Cerebellar cortex (tissue), 1 donor: Measurements from ENCODE around the gene PCYT1A.
A peak's percentile ranks its signal among the peaks of the same experiment; 100 is the strongest.
"Not testable (repeated sequence)": the region's sequence is repeated elsewhere in the genome, so short reads cannot be mapped to it uniquely, and the experiment has no call there.

Source experiments
- DNase-seq: peaks from one replicate; pipeline ENCODE4 v3.0.0-alpha.2; 2015; ENCODE audit warnings: low spot score

Gene PCYT1A

DNA sequence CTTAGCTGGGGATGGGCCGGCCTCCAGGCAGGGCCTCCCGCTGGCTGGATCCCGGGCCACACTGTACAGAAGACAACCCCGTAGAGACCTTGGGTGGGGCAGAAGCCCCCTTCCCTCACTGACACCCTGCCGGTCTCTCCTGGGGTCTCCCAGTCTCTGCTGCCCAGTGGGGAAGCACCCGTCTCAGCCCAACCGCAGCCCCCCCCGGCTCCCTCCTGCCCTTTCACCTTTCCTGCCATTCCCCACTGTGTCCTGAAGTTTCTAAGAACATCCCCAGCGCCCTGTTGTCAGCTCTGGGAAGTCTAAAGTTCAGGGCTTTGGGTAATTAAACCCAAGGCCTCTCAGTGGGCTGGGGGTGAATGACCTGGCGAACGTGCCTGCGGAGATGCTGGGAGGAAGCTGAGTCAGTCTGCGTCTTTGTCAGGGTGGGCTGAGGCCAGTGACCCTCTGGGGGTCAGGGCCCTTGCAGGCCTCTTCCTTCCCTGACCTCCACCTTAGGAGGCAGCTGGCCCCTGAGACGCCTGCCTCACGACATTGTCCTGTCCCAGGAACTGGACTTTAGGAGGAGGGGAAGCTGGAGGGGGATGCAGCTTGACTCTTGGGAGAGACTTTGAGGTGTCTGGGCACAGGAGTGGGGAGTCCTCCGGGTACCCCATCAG lies 72.6 kb downstream of the PCYT1A start:
- DNase-seq, result no peak

DNA sequence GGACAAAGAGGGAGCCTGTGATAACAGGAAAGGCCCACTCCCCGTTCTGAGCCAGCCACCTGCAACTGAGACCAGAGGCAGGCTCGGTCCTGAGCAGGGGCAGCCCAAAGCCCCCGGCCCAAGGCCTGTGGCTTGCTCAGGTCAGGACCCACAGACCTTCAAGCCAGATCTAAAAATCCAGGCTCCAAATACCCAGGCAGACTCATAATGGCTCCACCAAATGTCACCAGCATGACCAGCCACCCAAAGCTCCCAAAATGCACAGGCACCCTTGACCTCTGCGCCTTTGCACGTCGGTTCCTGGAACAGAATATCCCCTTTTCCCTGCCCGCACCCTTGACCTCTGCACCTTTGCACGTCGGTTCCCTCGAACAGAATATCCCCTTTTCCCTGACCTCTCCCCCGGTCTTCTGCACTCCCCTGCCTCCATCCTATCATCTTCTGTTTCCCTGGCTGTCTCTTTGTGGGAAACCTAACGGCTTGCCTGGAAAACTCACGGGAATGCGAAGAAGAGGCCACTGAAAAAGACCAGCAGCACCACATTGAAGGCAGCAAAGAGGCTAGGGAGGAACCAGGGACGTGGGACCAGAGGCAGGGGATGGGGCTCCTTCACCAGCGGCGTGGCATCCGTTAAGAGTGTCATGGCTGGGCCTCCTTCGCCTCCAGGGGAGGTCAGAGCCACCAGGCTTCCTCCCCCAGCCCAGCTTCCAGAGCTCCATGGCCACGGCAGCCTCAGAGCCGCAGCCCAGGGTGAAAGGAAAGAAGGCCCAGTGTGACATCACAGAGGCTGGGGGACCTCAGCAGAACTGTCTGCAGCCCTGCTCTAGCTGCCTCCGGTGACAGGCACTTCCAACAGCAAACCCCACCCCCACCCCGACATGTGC lies 76.6 kb downstream of the PCYT1A start, which contains the start of gene ZDHHC19:
TSS of gene ZDHHC19 (minus strand) at position 728 of the 884 bp plus-strand sequence. CDS start at position 643, 85 bp downstream.
- DNase-seq, result no peak

DNA sequence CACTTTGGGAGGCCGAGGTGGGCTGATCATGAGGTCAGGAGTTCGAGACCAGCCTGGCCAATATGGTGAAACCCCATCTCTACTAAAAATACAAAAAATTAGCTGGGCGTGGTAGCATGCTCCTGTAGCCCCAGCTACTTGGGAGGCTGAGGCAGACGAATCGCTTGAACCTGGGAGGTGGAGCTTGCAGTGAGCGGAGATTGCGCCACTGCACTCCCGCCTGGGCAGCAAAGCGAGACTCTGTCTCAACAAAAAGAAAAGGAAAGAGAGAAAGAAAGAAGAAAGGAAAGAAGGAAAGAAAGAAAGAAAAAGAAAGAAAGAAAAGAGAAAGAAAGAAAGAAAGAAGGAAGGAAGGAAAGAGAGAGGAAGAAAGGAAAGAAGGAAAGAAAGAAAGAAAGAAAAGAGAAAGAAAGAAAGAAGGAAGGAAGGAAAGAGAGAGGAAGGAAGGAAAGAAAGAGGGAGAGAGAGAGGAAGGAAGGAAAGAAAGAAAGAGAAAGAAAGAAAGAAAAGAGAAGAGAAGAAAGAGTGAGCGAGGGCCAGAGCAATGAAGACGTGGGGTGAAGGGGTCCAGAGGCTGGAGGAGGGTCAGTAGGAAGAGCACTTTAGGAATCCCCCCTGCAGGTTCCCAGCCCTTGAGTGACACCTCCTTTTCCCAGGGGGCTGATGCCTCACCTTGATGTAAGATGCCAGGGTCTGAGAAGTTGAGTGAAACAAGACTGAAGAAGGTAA lies 77.4 kb downstream of the PCYT1A start:
- DNase-seq, result not testable (repeated sequence)

DNA sequence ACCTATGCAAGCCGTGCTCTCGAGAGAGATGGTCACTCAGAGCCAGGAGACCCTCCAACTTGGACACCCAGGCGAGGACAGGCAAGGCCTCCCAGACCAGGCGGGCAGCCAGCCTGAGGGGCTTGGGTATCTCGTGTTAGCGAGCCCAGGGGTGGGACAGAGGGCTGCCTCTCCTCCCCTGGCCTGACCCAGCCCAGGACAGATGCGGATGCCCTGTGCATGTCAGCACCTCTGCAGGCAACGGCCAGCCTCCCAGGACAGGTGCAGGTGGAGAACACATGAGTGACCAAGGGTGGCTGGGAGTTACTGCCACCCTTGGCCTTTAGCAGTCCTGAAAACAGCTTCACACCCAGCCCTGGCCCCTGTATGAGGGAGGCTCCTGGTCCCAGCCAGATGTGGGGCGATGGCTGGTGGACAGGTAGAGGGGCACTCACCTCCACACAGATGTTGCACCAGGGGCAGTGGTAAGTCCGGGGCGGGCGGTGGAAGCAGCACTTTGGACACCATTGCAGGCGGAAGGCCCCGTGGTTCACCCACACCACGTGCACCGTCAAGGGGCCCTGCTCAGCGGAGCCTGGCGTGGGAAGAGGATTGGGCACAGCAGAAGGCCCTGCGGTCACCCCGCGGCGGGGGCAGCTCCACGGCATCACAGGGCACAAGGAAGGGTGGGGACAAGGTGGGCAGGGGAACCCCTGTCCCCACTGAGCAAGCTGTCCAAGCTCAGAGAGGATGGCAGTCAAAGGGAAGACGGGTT lies 78.4 kb downstream of the PCYT1A start:
- no peak for DNase-seq

DNA sequence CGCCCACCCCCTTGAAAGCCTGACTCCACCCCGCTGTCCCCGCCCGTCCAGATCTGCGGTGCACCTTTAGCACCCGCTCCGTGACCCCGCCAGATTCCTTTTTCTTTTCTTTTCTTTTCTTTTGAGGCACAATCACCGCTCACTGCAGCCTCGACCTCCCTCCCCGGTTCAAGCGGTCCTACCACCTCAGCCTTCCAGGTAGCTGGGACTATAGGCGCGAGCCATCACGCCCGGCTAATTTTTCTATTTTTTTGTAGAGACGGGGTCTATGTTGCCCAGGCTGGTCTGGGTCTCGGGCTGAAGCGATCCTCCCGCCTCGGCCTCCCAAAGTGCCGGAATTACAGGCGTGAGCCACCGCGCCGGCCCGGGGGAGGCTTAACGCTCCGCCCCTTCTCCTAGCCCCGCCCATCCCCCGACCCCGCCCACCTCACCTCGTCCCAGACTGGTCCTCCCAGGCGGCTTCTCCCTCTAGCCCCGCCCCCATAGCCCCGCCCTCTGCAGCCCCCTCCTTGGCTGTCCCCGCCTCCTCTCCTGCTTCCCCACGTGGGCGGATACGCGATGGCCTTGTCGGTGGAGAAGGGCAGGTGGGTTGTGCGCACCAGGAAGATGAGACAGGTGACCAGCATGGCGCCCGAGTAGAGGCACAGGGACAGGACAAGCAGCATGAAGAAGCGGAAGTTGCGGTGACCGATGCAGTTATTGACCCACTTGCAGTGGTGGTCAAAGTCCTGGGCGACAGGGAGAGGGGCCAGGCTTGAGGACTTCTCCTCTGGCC lies 79.5 kb downstream of the PCYT1A start:
- no peak for DNase-seq

DNA sequence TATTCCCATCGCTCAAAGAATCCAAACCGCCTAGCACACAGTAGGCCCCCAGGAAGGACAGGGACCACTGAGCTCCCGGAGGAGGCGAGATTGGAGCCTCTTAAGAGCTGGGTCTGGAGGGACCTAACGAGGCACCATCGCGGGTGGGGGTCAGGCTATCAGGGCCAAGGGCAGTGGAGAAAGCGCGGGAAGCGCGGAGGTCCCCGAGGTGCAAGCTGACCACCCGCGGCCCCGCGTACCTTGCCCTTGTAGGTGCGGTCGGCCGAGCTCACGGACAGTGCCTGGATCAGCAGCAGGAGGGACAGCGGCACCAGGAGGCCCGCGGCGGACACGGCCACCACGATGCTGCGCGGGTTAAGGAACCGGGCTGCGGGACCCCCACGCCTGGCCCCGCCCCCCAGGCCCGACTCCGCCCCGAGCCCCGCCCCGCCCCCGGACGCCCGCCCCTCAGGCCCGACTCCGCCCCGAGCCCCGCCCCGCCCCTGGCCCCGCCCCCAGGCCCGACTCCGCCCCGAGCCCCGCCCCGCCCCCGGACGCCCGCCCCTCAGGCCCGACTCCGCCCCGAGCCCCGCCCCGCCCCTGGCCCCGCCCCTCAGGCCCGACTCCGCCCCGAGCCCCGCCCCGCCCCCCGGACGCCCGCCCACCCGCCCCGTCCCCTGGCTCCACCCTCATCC lies 80.2 kb downstream of the PCYT1A start:
- no peak for DNase-seq

DNA sequence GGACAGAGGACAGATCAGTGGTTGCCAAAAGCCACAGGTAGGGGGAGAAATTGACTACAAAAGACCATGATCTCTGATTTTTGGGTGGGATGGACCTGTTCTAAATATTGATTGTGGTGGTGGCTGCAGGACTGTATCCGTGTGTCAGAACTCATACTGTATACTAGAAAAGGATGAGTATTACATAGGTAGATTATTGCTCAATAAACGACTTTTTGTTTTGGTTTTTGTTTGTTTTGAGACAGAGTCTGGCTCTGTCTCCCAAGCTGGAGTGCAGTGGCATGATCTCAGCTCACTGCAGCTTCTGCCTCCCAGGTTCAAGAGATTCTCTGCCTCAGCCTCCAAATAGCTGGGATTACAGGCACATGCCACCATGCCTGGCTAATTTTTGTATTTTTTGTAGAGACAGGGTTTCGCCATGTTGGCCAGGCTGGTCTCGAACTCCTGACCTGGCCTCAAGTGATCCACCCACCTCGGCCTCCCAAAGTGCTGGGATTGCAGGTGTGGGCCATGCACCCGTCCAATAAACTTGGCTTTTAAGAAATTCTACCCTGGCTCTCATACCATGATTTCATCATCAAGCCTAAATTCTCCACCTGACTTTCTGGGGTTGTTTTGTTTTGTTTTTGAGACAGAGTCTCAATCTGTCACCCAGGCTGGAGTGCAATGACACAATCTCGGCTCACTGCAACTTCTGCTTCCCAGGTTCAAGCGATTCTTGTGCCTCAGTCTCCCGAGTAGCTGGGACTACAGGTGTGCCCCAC lies 81.9 kb downstream of the PCYT1A start:
- not testable (repeated sequence) for DNase-seq

DNA sequence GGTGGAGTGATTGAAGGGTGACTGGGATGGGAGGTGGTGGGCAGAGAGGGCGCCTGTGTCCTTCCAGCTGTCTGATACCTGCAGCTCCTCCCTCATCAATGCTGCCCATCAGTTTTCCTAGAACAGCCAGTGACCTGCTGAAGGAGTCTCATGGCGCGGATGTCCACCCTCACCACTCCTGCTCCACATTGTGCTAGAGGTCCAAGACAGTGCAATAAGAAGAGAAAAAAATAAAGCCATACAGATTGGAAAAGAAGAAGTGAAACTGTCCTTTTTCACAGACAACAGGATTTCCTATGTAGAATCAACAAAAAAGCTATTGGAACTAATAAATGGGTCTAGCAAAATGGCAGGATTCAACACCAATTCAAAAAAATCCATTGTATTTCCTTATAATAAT lies 83.7 kb downstream of the PCYT1A start:
- no peak for DNase-seq

DNA sequence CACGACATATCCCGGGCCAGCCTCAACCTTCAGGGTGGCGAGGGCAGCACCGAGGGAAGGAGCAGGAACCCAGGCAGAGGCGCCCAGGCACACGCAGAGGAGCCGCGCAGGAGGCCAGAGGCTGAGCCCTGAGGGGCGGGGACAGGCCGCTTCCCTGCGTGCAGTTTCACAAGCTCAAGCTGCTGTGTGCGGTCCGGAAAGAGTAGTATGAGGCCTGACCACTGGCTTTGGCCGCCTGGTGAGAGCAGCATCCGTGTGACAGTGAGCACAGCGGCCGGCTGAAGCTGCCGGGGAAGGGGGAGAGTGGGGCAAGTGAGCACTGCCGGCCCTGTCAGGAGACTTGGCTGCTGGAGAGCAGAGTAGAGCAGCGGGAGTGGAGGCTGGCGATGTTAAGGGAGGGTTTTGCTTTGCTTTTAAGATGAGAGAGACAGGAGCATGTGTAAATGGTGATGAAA lies 85.0 kb downstream of the PCYT1A start:
- no peak for DNase-seq

DNA sequence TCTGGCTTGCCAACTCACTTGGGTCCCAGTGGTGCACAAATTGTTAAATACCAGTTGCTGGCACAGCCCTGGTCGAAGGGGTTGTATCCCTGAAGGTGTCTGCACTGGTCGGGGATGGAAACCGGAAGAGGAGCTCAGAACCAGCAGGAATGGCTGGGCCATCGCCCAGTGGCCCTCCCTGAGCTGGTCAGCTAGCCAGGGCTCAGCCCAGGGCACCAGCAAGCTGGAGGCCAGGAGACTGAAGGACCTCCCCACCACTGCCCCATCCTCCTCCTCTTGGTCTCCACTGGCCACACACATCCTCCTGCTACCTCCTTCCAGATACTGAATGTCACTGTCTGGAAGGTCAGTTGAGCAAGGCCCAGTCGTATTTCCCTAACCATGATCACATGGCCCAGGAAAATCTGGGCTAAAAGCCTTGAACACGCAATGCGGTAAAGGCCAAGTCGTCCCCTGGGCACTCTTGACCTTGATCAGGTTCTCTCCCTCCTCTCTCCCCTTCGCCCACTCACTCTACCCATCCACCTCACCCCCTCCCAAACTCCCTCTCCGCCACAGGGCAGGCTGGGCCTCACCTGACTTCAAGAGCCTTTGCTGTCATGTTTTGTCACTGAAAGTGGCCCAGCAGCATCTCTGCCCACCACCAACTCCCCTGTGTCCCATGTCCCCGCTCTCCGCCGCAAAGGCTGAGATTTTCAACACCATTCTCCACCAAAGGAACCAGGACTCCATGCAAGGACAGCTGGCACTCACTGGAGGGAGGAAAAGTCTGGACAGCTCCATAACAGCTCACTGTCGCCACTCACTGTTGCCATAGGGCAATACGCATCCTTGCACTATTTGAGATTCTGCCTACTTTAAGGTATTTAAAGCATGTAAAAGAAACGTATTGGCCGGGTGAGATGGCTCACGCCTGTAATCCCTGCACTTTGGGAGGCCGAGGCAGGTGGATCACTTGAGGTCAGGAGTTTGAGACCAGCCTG lies 88.5 kb downstream of the PCYT1A start:
- no peak for DNase-seq

DNA sequence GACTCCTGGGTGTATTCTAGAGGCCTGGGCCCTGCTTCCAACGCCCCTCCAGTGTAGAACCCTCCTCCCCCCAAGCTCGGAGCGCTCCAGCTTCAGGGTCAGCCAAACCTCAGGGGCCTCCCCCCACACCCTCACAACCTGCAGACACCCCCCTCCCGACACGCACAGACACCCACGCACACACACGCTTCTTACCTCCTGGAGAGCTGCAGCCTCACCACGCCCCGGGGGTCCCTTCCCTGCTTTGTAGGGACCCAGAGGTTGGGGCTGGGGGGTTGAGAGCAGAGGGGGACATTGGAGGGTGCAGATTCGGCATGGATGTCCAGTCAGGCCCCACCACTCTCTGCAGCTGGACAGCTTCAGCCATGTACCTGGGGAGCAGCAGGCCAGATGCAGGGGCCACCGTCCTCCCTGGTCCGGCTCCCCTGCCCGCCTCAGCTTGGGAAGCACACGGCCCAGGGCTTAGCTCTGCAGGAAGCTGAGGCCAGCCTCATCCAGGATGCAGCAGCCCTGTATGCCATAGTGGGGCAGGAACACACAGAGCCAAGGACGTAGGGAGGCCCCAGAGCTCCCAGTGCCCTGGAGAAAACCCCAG lies 89.3 kb downstream of the PCYT1A start:
- DNase-seq, result no peak

DNA sequence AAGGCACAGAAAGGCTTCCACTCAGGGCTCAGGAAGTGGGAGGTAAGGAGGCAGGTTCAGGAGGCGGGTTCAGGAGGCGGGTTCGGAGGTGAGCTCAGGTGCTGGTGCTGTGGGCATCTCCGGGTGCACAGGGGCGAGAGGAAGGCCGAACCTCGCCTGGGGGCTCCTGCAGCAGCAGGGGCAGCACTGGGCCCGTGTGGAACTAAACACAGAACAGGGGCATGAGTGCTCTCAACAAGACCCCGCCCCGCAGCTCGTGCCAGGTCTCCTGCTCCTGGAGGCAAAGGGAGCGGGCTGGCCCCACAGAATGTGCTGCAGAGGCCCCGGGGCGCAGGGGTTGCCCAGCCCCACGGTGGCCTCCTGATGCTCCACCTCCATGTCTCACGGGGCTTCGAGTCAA lies 90.0 kb downstream of the PCYT1A start:
- no peak for DNase-seq

DNA sequence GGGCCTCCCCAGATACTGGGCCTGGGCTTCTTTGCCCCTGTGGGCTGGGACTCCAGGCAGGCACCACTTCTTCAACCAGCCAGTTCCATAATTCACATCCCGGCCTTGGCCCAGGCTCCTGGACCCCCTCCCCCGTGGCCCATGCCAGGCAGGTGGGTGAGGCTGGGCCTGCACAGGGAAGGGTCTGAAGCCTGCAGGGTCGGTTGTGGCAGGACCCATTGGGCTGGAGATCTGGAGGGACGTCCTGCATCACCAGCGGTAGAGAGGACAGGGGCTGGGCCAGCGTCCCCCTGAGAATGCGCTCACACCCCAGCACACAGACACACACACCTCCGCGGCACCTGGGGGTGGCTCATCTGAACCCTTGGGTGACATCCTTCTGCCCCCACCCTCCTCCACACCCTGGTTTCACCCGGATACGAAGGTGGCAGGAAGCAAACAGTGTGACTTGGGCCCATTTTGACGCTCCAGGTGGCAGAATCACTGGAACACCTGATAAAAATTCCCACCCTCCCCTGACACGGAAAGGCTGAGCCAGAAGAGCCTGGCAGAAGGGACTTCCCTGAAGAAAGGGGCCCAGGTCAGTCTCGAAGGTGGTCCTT lies 91.8 kb downstream of the PCYT1A start:
- no peak for DNase-seq

DNA sequence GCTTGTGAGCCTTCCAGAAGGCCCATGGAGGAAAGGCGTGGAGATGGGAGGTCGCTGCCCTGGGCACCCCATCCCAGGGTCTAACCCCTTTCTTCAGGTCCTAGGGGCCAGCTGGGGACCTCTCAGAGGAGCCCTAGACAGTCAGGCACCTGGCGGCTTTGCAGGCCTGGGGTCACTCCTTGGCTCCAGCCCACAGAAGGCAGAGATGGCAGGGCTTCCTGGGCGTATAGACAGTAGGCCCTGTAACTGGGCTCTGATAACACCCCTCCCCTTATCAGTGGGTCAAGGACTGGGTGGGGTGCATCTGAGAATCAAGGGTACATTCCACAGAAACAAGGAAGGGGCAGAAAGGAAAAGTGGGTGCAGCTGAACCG lies 93.0 kb downstream of the PCYT1A start:
- DNase-seq, result no peak

DNA sequence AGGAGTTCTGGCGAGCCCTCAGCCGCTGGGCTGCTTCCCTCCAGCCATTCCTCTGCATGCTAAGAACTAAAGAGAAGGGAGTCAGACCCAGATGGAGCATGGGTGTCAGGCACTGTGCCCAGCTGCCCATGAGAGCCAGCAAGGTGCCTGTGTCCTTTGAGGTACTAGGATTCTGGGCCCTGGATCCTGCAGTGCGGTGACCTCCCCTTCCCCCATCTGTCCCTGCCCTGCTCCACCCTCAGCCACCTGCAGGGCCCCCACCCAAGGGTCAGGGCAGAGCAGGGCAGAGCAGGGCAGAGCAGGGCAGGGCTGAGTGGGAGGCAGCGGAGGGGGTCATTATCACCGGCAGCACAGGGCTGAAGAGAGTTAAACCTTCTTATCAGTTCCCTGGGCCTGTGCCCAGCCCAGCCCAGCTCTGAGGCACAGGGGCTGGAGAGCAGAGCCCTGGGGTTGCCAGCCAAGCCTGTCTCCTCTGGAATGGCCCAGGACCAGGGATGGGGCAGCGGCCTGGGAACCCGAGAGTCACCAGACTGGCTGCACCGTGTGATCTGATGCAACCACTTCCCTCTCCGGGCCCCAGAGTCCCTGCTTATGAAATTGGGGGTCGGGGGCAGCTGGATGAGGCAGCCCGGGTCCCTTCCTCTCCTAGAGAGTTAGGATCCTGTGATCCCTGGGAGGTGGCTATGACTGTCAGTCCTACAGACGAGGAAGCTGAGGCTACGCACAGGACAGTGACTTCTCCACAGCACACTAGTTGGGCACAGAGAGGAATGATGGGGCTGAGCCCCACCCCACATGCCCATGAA lies 93.6 kb downstream of the PCYT1A start:
- DNase-seq, result no peak

DNA sequence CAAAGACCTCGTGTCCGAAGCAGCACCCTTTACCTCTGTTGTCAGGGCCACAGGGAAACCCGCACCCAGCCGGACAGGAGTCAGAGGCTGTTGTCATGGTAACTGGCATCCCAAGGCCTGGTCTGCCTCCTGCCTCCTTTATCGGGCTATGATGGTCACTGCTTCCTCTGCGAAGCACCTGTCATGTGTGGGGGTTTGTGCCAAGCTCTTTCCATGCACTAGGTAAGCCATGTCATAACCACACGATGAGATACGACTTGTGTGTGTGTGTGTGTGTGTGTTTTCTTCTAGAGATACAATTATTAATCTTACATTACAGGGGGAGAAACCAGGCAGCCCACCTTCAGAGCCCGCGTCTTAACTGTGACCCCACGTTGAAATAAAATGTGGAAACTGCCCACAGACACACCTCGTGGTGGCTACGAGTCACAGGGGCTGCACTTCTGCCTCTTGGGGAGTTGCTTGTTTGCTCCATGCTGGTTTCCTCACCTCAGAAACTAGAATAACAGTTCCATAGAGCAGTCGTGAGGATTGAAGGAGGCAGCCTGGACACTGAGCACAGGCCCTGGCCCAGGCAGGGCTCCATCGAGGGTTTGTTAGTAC lies 94.3 kb downstream of the PCYT1A start:
- DNase-seq, result peak; percentile 86
